ENCODE data around the gene GRK5.

- TF ChIP-seq CTCF (IDR thresholded peaks at IDR 0.05): no peak
- TF ChIP-seq EZH2 (IDR thresholded peaks at IDR 0.05): no peak
These were observed 288.2 kb downstream of the GRK5 start for GRCh38 chr10:119495545-119495944.
